GM18907 (cell line): Measurements from ENCODE around the gene HIRIP3.
"Not testable (repeated sequence)": the region's sequence is repeated elsewhere in the genome, so short reads cannot be mapped to it uniquely, and the experiment has no call there.

ENCODE experiments used
- ATAC-seq: cut with Tn5 transposase; IDR thresholded peaks from one replicate; pipeline ENCODE4 v1.9.1; 2021; ENCODE audit warnings: mild to moderate bottlenecking, moderate library complexity; ENCODE audit not compliant: unreplicated experiment

The HIRIP3 gene

DNA sequence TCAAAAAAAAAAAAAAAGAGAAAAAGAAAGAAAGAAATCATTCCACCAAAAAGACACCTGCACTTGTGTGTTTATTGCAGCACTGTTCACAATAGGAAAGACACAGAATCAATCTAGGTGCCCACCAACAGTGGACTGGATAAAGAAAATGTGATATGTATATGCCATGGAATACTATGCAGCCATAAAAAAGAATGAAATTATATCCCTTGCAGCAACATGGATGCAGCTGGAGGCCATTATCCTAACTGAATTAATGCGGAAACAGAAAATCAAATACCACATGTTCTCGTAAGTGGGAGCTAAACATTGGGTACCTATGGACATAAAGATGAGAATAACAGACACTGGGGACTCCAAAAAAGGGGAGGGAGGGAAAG, 21.9 kb upstream of the HIRIP3 start:
- no peak for ATAC-seq

DNA sequence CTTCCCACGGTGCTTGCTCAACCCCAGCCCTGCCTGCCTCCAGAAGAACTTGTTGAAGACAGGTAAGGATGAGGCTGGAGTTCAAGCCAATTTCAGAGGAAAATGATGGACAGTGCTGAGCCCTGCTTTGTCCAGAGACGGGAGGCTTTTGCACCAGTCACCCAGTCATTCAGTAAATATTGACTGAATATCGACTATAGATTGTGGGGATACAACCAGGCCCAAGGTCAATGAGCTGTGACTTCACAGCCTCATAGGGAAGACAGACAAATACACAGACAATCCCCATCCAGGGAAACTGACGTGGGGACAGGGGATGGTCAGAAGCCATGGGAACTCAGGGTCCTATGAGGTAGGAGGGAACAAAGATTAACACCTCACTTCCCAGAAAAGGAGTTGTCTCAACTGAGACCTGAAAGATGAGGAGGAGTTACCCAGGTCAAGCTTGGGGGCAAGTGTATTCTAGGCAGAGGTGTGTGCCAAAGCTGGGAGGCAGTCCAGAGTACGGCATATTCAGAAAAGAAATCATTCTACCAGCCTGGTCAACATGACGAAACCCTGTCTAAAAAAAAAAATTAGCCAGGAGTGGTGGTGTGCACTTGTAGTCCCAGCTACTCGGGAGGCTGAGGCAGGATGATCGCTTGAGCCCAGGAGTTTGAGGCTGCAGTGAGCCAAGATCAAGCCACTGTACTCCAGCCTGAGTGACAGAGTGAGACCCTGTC, 21.3 kb upstream of the HIRIP3 start:
- no peak for ATAC-seq

GRCh38 chr16:30015450-30015849, 20.0 kb upstream of the HIRIP3 start:
- ATAC-seq, result not testable (repeated sequence)

DNA sequence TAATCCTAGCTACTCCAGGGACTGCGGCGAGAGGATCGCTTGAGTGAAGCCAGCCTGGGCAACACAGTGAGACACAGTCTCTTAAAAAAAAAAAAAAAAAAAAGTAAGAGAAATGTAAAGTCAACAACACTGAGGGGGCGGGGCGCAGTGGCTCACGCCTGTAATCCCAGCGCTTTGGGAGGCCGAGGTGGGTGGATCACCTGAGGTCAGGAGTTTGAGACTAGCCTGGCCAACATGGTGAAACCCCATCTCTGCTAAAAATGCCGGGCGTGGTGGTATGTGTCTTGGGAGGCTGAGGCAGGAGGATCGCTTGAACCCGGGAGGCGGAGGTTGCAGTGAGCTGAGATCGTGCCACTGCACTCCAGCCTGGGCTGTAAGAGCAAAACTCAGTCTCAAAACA, 17.2 kb upstream of the HIRIP3 start:
- ATAC-seq, result not testable (repeated sequence)

- ATAC-seq, result no peak
These were observed 16.5 kb upstream of the HIRIP3 start for GRCh38 chr16:30011714-30012504.

GRCh38 chr16:30010844-30011713, 15.7 kb upstream of the HIRIP3 start, which contains the start of gene DOC2A:
Gene DOC2A, minus strand, starts transcription at chr16:30011027. Its CDS starts 805 bp downstream, at chr16:30010222.
- ATAC-seq, result no peak

DNA sequence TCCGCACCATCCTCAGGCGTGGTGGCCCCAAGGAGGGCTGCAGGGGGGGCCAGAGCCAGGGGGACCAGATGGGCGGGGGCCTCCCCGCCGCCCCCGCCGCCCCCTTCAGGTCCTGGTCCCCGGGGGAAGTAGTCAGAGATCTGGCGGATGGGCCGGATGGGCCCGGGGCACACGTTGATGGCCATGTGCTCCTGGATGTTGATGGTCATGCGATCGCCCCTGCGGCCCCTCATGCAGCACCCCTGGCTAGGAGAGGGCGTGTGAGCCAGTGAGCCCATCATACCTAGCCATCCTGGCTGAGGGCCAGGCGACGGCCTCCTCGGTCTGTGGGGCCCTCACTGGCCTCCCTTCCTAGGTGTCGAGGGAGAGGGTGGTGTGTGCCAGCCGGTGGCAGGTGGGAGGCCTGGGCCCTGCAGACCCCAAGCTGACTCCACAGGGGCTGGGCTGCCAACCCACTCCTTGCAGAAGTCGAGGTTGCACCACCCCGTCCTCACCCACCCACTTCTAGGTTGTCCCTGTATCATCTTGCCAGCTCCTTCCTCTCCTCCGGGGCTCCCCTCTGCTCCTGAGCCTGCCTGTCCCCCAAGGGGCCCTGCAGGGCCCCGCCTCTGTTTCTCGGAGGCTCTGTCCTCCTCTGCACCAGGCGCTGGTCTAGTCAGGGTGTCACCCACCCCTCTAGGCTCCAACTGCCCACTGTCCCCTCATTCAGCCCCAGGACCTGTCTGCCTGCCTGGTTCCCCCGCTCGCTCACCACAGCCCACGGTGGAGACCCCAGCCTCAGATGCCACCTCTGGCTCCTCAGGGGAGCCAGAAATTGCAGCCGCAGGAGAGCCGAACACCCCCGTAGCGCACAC, 14.8 kb upstream of the HIRIP3 start:
- no peak for ATAC-seq

- no peak for ATAC-seq
These were observed 13.9 kb upstream of the HIRIP3 start for GRCh38 chr16:30009085-30009862.

GRCh38 chr16:30007378-30007895, 12.0 kb upstream of the HIRIP3 start:
- ATAC-seq, result no peak

DNA sequence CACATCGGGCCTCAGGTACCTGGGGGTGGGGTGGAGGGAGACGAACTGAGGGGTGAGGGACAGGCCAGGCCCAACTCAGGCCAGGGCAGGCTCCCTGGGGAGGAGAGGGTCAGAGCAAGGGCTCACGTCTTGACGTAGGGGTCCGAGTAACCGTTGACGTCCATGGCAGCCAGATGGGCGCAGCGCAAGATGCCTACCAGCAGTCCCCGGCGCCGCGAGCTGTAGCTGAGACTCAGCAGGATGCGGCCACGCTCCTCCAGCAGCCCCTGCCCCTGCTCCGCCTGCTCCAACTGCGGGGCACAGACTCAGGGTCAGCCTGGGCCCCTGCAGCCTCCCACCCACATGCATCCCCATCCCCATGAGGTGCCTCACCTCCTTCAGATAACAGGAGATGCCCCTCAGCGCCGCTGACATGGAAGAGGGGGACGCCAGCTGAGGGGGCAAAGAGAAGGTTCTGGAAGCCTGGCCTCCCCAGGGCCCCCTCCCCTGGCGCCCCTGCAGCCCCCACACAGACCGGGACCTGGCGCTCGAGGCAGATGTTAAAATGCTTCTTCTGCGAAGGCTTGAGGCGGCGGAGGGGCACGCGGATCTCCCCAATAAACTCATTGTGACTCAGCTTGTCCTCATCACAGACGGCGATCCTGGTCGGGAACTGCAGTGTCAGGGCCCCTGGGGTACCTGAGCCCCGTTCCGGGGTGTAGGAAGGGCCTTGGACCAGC, 11.4 kb upstream of the HIRIP3 start:
- ATAC-seq, result no peak

DNA sequence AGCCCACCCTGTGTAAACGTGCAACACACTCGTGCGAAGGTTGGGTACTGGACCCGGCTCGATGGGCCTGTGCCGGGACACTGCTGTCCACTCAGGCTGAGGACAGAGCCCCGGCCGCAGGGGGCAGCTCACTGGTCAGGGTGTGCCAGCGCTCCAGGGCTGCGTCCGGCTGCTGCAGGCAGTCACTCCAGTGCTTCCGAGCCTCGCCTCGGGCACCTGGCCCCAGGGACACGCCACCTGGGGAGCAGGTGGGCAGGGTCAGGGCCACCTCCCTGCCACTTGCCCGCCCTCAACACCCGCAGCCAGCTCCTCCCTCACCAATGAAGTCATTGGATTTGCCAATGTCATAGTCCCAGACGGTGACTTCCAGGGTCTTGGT, 10.7 kb upstream of the HIRIP3 start:
- ATAC-seq, result no peak

DNA sequence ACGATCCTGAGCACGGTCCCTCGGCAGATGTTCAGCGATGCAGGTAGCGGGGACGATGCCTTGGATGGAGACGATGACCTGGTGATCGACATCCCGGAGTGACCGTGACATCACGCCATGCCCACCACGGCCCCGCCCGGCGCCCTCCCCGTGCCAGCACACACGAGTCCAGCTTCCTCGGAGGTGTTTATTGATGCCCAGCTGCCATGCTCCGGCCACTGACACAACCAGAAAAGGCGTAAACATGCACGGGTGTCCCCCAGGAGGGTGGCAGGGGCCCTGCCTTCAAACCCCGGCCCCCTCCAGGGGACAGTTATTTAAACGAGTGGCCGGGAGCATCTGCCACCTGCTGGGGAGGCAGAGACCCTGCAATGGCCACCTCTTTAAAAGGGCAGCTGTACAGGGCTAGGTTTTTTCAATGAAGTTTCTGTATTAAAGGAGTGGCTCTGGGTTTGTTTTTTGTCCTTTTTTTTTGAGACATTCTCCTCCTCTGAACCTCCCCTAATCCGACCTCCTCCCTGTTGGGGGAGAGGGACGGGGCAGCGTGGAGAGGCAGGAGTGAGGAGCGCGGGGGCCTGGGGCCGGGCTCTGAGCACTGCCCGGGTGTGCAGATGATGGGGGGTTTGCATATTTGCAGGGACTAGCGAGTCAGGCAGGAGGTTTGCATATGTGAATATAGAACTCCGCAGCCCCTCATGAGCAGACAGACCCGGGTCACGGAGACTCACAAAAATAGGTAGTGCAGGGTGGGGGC, 10.1 kb upstream of the HIRIP3 start:
- no peak for ATAC-seq

DNA sequence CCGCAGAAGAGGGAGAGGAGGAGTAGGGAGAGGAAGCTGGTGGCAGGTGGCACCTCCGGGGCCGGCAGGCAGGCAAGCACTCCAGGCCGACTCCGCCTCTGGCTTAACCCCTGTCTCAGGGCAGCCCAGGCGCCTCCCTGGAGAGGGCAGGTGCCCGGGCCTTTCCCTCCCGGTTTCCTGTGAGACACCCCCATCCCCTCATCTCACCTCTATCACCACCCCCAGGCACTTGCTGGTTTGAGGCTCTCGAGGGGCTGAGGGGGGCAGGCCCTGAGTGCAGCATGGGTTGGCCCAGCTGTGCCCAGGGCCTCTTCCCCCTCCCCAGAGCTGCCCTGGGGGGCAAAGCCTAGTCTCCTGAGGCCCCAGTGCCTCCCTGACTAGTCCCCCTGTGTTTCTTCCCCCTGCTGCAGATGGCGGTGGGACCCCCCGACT, 9.4 kb upstream of the HIRIP3 start:
- no peak for ATAC-seq

- no peak for ATAC-seq
These were observed 9.0 kb upstream of the HIRIP3 start for GRCh38 chr16:30004424-30004776.

GRCh38 chr16:30003670-30004423, 8.4 kb upstream of the HIRIP3 start:
- ATAC-seq, result no peak

GRCh38 chr16:30002614-30003346, 7.4 kb upstream of the HIRIP3 start:
- ATAC-seq, result no peak
